Adrenal gland (tissue), 12 donors: ENCODE data around the gene CFAP69. TPM values are rescaled to one million over a fixed set of nuclear protein-coding genes. Genes with fewer than 3 reads are reported as not detected.

ENCODE experiments used
- DNase-seq, 7 donors: peaks; one replicate each; pipeline ENCODE4 v3.0.0-alpha.2; 2019 to 2020
- H3K27ac ChIP-seq, 5 donors: fragments of 200-600 bp; sonication (generic) in 4 of 5; 1 replicate in 3 of 5; 2 replicates in 2 of 5; pipeline versions ENCODE4 v1.5.1 to v1.8.0; 2016 to 2020; ENCODE audit warnings: mild to moderate bottlenecking in 1 of 5
- H3K27me3 ChIP-seq: fragments of 200-600 bp; 2 replicates; pipeline ENCODE4 v1.8.0; 2021
- H3K36me3 ChIP-seq, 2 donors: fragments of 200-600 bp; replicated peaks in 1 of 2; 1 replicate in 1 of 2; 2 replicates in 1 of 2; pipeline versions ENCODE4 v1.5.1 to v1.8.0; 2018 to 2022
- H3K4me1 ChIP-seq, 2 donors: fragments of 200-600 bp; replicated peaks in 1 of 2; 1 replicate in 1 of 2; 2 replicates in 1 of 2; pipeline versions ENCODE4 v1.5.1 to v1.8.0; 2018 to 2021
- H3K4me3 ChIP-seq, 4 donors: fragments of 200-600 bp; sonication (generic) in 3 of 4; one replicate each; pipeline ENCODE4 v1.5.1; 2016 to 2018
- H3K9me3 ChIP-seq, 3 donors: fragments of 200-600 bp; sonication (generic) in 1 of 3; replicated peaks in 1 of 3; 1 replicate in 2 of 3; 2 replicates in 1 of 3; pipeline versions ENCODE4 v1.5.1 to v1.8.0; 2016 to 2021
- CTCF ChIP-seq, 6 experiments: fragments of 450-650 bp in 4 of 6; fragments of 200-600 bp in 2 of 6; sonication (generic) in 1 of 6; IDR thresholded peaks; 1 replicate in 5 of 6; 2 replicates in 1 of 6; pipeline versions ENCODE4 v1.5.1 to v1.8.0; 2016 to 2021; ENCODE audit warnings: antibody characterized with exemption in 6 of 6, mild to moderate bottlenecking in 2 of 6, moderate library complexity in 1 of 6
- POLR2A ChIP-seq, 2 donors: fragments of 450-650 bp; IDR thresholded peaks; one replicate each; pipeline ENCODE4 v1.6.1; 2017; ENCODE audit warnings: antibody characterized with exemption in 2 of 2, mild to moderate bottlenecking in 2 of 2, moderate library complexity in 1 of 2
- WGBS, 4 donors: extraction: QIAGEN DNeasy Blood & Tissue Kit in 2 of 4; methylation state at CpG; one replicate each; pipeline versions ENCODE4 v1.1.5 to v1.1.7; 2013 to 2017; 5-methylcytosine and 5-hydroxymethylcytosine counted together
- intact Hi-C, 2 donors: fragments of 100-400 bp; cut with DNase I; formaldehyde crosslinking; loops; one replicate each; pipeline versions ENCODE4 v1.14.1 to v1.15.0; 2022 to 2023
- polyA plus RNA-seq, 3 donors: library from polyadenylated mRNA; stranded (reverse); fragments of 200-250 nt in 2 of 3; fragments of 350-450 nt in 1 of 3; fragmentation: Illumina TruSeq in 1 of 3; extraction: RNeasy Lipid Tissue Mini Kit (QIAGEN cat#74804) in 1 of 3; gene quantifications; one replicate each; pipeline ENCODE4 v1.2.3, GENCODE V29; 2013 to 2014
- total RNA-seq, 9 donors: library from RNA; depleted of rRNA in 4 of 9; stranded (reverse); fragments of >200 nt in 4 of 9; fragments of 120-200 nt in 1 of 9; fragmentation: NEBNext Ultra II Directional in 1 of 9; extraction: Animal tissue kit (Norgen Biotek cat#: 25700) in 1 of 9; gene quantifications; one replicate each; pipeline versions ENCODE4 v1.1.0 to v1.2.4, GENCODE V29; 2013 to 2023
- donor health status: healthy with polysubstance abuse.
- donor health status: Bipolar disorder and iron deficiency.
- donor health status: DM: yes; HTN: yes; CAD: no.
- donor health status: DM: no; HTN: no; CAD: no.
- donor health status: DM: no; HTN: no; CAD: no.
- donor health status: DM: yes; HTN: yes; CAD: no.

Gene CFAP69
- total and polyA plus RNA-seq, 12 donors: 0.42 to 10.2 (median 4.4) TPM

GRCh38 chr7:90313907-90314306, 68.9 kb downstream of the CFAP69 start:
- no peak for DNase-seq
- Histone ChIP-seq H3K4me3 (no peak overlapping the region), H3K4me1 (no peaks in the 10 kb centered on the region), H3K9me3 (no peaks in the 10 kb centered on the region), H3K36me3 (no peaks in the 10 kb centered on the region), H3K27ac (no peak overlapping the region), H3K27me3 (no peaks in the 10 kb centered on the region)
- TF ChIP-seq POLR2A (IDR thresholded peaks at IDR 0.05) (no peak), CTCF (IDR thresholded peaks at IDR 0.05) (no peak)
- intact Hi-C loops: loop anchor here in 1 of 2 donors (10.0 kb wide), 1 partner anchor 121 kb away; no protein-coding TSS in a partner anchor
- WGBS, 4 donors: 67 to 74% (median 69%) methylated on average over 4 of the region's 4 CpGs

GRCh38 chr7:90320014-90320413, 75.0 kb downstream of the CFAP69 start:
- Histone ChIP-seq H3K9me3 (no peaks in the 10 kb centered on the region), H3K36me3 (no peaks in the 10 kb centered on the region), H3K4me1 (peaks cover 0 to 7% of the 10 kb centered on the region in 2 donors), H3K27ac (no peak overlapping the region), H3K4me3 (no peak overlapping the region), H3K27me3 (peaks cover 43% of the 10 kb centered on the region)
- no peak for TF ChIP-seq POLR2A (IDR thresholded peaks at IDR 0.05)
- TF ChIP-seq CTCF (IDR thresholded peaks at IDR 0.05): no peak
- 83 to 87% (median 85%) methylated on average over 7 of the region's 7 CpGs for WGBS, 4 donors
- DNase-seq: no peak
- intact Hi-C loops: no loop called here

DNA sequence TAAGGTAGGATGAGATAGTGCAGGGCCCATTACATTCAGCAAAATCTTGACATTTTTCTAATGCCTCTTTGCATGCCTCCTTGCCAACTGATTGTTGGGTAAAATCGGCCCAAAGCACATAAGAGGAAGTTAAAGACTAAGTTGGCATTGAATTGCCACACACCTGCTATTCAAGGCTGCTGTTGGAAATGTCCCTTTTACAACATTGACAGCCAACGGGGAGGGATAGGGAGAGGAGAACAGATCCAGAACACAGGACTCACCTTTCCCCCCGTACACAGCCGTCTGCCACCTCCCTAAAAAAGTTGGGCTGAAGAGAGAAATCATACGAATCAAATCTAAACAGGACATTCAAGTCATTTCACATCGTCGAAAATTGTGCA, 75.4 kb downstream of the CFAP69 start:
- WGBS, 4 donors: 26 to 31% (median 29%) methylated on average over 6 to 7 of the region's 7 CpGs

DNA sequence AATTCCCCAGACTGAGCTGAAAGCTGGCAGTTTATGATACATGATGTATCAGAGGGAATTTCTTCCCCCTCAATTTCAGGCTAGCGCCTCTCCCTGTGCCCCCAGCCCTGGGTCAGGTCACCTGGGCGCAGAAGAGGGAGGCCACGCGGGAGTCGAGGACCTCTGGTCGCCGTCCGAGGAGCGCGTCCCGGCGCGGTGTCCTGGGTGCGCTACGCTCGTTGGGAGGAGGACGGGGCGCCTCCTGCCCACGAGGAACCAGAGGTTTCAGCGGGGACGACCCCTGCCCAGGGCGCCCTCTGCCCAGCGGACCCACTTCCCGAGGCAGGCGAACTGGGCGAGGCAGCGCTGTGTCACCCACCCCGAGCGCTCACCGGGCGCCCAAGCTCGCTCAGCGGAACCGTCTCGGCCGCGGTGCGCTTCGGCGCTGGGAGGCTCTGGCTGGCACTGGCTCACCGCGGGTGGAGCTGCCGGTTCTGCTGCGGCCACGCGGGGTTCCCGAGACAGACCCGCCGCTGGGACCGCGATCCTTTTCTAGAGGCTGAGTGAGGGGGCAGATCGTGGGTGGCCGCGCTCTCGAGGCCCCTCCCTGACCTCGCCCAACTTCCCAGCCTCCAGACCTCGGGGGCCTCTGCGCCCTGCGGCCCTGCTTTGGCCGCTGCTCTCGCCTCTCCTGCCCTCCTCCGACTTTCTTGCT, 76.0 kb downstream of the CFAP69 start, which contains the start of gene FAM237B:
TSS of gene FAM237B (minus strand) at position 504 of the 694 bp plus-strand sequence. CDS start 1,556 bp downstream, outside the sequence.
- intact Hi-C loops: no loop called here
- no peaks in the 10 kb centered on the region for H3K36me3 ChIP-seq
- H3K9me3 ChIP-seq: no peaks in the 10 kb centered on the region
- DNase-seq: no peak
- WGBS, 4 donors: 2 to 8% (median 3%) methylated on average over 17 to 62 of the region's 62 CpGs
- peaks cover 43% of the 10 kb centered on the region for H3K27me3 ChIP-seq
- H3K4me1 ChIP-seq: peaks cover 0 to 7% of the 10 kb centered on the region in 2 donors
- TF ChIP-seq CTCF (IDR thresholded peaks at IDR 0.05) (no peak), POLR2A (IDR thresholded peaks at IDR 0.05) (no peak)
- peak within 1 kb of the TSS in 1 of 4 donors; percentile 22 for H3K4me3 ChIP-seq
- no peak within 1 kb of the TSS for H3K27ac ChIP-seq

More for the DNA sequence above, 75.4 kb downstream of the CFAP69 start:
- TF ChIP-seq CTCF (IDR thresholded peaks at IDR 0.05) (no peak), POLR2A (IDR thresholded peaks at IDR 0.05) (no peak)
- intact Hi-C loops: no loop called here
- H3K27me3 ChIP-seq: peaks cover 43% of the 10 kb centered on the region
- no peaks in the 10 kb centered on the region for H3K36me3 ChIP-seq
- no peaks in the 10 kb centered on the region for H3K9me3 ChIP-seq
- H3K27ac ChIP-seq: no peak overlapping the region
- no peak overlapping the region for H3K4me3 ChIP-seq
- H3K4me1 ChIP-seq: peaks cover 0 to 7% of the 10 kb centered on the region in 2 donors
- no peak for DNase-seq
